ENCODE measurements around the gene TTC16. TPM values are rescaled to one million over a fixed set of nuclear protein-coding genes. Genes with fewer than 3 reads are reported as not detected.

The TTC16 gene
- total RNA-seq, 5 donors from 2014 or later (not counting 1 experiment from before 2014, with no cell fraction given) = 4.6 to 31.8 (median 6.2) TPM

GRCh38 chr9:127680226-127680625 lies 35.7 kb upstream of the TTC16 start:
- POLR2A ChIA-PET = no interaction called here
- Histone ChIP-seq H3K36me3 (ENCODE audit: control insufficient read depth in 2 of 2, extremely low read depth in 1 of 2, insufficient read depth in 1 of 2, low read length in 1 of 2) (peaks cover 0 to 3% of the 10 kb centered on the region in 2 donors), H3K9me3 (no peaks in the 10 kb centered on the region), H3K27me3 (replicated peaks in 1 of 2; ENCODE audit: control insufficient read depth in 2 of 2, extremely low read depth in 1 of 2, insufficient read depth in 2 of 2, low read length in 1 of 2) (peaks cover 0 to 6% of the 10 kb centered on the region in 2 experiments), H3K4me1 (ENCODE audit: control insufficient read depth in 1 of 2, extremely low read depth in 1 of 2, insufficient read depth in 2 of 2, low read length in 2 of 2) (no peaks in the 10 kb centered on the region), H3K4me3 (ENCODE audit: control insufficient read depth in 1 of 2, extremely low read depth in 1 of 2, low read length in 1 of 2) (no peak overlapping the region), H3K27ac (ENCODE audit: low read length) (no peak overlapping the region)
- Mint-ChIP-seq H3K4me1 (no peaks in the 10 kb centered on the region), H3K4me3 (no peak overlapping the region), H3K9me3 (no peaks in the 10 kb centered on the region), H3K36me3 (peaks cover 16% of the 10 kb centered on the region), H3K27ac (no peak overlapping the region), H3K27me3 (peaks cover 0 to 2% of the 10 kb centered on the region in 2 donors)
- WGBS (ENCODE audit: insufficient coverage) = 92% methylated on average over 11 of the region's 11 CpGs
- ATAC-seq (replicated peaks in 1 of 4) = no peak
- no peak for DNase-seq
- CTCF ChIA-PET = interaction anchor here in 1 of 2 donors (0.5 kb wide), 1 partner anchor 584 kb away, joined by 3 read pairs; no protein-coding TSS in a partner anchor

- no peak overlapping the region for H3K4me3 Mint-ChIP-seq
- CTCF ChIA-PET = interaction anchor here in 1 of 2 donors (0.5 kb wide), 1 partner anchor 583 kb away, joined by 3 read pairs; no protein-coding TSS in a partner anchor
These were observed 35.0 kb upstream of the TTC16 start for GRCh38 chr9:127680846-127681245.

DNA sequence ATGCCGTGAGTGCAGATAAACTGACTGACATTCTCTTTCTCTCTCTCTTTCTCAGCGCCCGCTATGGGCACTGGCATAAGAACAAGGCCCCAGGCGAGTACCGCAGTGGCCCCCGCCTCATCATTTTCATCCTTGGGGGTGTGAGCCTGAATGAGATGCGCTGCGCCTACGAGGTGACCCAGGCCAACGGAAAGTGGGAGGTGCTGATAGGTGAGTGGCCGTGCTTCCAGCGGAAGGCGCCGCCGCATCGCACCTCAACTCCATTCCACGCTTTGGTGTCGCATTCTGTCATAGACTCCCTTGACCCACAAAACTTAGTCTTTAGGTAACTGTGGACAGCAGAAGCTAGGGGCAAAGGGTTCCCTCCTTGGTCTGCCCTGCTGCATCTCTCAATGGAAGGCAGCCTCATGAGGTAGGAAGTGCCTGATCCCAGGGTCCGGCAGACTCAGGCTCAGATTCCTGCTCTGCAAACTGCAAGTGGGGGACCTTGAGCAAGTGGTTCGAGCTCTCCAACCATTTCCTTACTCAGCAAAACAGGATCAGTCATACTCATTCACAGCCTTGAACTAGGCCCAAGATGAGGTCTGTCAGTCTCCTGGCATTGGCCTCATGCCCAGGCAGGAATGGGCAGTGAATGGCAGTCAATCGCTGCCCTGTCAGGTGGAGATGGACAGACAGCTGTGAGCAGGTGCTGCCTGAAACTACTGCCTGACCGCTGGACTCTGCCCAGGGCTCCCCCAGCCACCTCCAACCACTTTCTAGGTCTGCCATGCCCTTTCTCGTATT lies 33.3 kb upstream of the TTC16 start:
- POLR2A ChIA-PET = no interaction called here

More at GRCh38 chr9:127680846-127681245, 35.0 kb upstream of the TTC16 start:
- H3K4me1 Mint-ChIP-seq = no peaks in the 10 kb centered on the region
- Histone ChIP-seq H3K36me3 (ENCODE audit: control insufficient read depth in 2 of 2, extremely low read depth in 1 of 2, insufficient read depth in 1 of 2, low read length in 1 of 2) (peaks cover 0 to 3% of the 10 kb centered on the region in 2 donors), H3K27me3 (replicated peaks in 1 of 2; ENCODE audit: control insufficient read depth in 2 of 2, extremely low read depth in 1 of 2, insufficient read depth in 2 of 2, low read length in 1 of 2) (peaks cover 0 to 6% of the 10 kb centered on the region in 2 experiments), H3K4me3 (ENCODE audit: control insufficient read depth in 1 of 2, extremely low read depth in 1 of 2, low read length in 1 of 2) (no peak overlapping the region), H3K9me3 (no peaks in the 10 kb centered on the region), H3K4me1 (ENCODE audit: control insufficient read depth in 1 of 2, extremely low read depth in 1 of 2, insufficient read depth in 2 of 2, low read length in 2 of 2) (no peaks in the 10 kb centered on the region), H3K27ac (ENCODE audit: low read length) (no peak overlapping the region)
- WGBS (ENCODE audit: insufficient coverage) = 77% methylated on average over 7 of the region's 9 CpGs
- H3K36me3 Mint-ChIP-seq = peaks cover 14% of the 10 kb centered on the region
- POLR2A ChIA-PET = no interaction called here
- H3K27me3 Mint-ChIP-seq = peaks cover 0 to 2% of the 10 kb centered on the region in 2 donors
- no peaks in the 10 kb centered on the region for H3K9me3 Mint-ChIP-seq
- no peak for ATAC-seq (replicated peaks in 1 of 4)
- H3K27ac Mint-ChIP-seq = no peak overlapping the region
- no peak for DNase-seq

DNA sequence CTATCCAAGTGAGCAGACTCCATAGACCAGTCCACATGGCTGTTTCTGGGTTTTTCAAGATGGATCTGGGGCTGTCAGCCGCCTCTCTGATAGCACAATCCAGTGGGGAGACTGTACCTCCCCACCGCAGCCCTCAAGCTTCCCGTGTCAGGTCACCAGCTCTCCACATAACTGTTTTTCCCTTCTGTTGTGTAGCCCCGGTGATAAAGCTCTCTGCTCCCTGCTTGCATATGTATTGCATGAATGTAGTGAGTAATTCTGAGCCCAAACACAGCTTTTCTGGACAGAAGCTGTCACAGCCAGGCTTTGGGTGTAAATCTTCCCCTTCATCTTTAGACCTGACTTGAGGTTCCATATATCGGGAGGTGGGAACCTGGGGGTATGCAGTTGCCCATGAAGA lies 32.2 kb upstream of the TTC16 start:
- no peaks in the 10 kb centered on the region for H3K4me1 ChIP-seq (ENCODE audit: control insufficient read depth in 1 of 2, extremely low read depth in 1 of 2, insufficient read depth in 2 of 2, low read length in 2 of 2)
- no CpG with 5 or more reads among the region's 5 CpGs for WGBS (ENCODE audit: insufficient coverage)
- Mint-ChIP-seq H3K27me3 (peaks cover 0 to 2% of the 10 kb centered on the region in 2 donors), H3K9me3 (no peaks in the 10 kb centered on the region), H3K36me3 (peaks cover 11% of the 10 kb centered on the region), H3K4me3 (no peak overlapping the region), H3K4me1 (no peaks in the 10 kb centered on the region), H3K27ac (no peak overlapping the region)
- no peak overlapping the region for H3K4me3 ChIP-seq (ENCODE audit: control insufficient read depth in 1 of 2, extremely low read depth in 1 of 2, low read length in 1 of 2)
- H3K36me3 ChIP-seq (ENCODE audit: control insufficient read depth in 2 of 2, extremely low read depth in 1 of 2, insufficient read depth in 1 of 2, low read length in 1 of 2) = no peaks in the 10 kb centered on the region
- H3K27ac ChIP-seq (ENCODE audit: low read length) = no peak overlapping the region
- DNase-seq (no peak), ATAC-seq (replicated peaks in 1 of 4) (no peak)
- no peaks in the 10 kb centered on the region for H3K9me3 ChIP-seq
- POLR2A ChIA-PET = no interaction called here
- CTCF ChIA-PET = no interaction called here
- peaks cover 0 to 2% of the 10 kb centered on the region in 2 experiments for H3K27me3 ChIP-seq (replicated peaks in 1 of 2; ENCODE audit: control insufficient read depth in 2 of 2, extremely low read depth in 1 of 2, insufficient read depth in 2 of 2, low read length in 1 of 2)

More for the DNA sequence above, 33.3 kb upstream of the TTC16 start:
- Histone ChIP-seq H3K27ac (ENCODE audit: low read length) (no peak overlapping the region), H3K36me3 (ENCODE audit: control insufficient read depth in 2 of 2, extremely low read depth in 1 of 2, insufficient read depth in 1 of 2, low read length in 1 of 2) (no peaks in the 10 kb centered on the region), H3K4me3 (ENCODE audit: control insufficient read depth in 1 of 2, extremely low read depth in 1 of 2, low read length in 1 of 2) (no peak overlapping the region), H3K4me1 (ENCODE audit: control insufficient read depth in 1 of 2, extremely low read depth in 1 of 2, insufficient read depth in 2 of 2, low read length in 2 of 2) (no peaks in the 10 kb centered on the region), H3K27me3 (replicated peaks in 1 of 2; ENCODE audit: control insufficient read depth in 2 of 2, extremely low read depth in 1 of 2, insufficient read depth in 2 of 2, low read length in 1 of 2) (peaks cover 0 to 6% of the 10 kb centered on the region in 2 experiments), H3K9me3 (no peaks in the 10 kb centered on the region)
- Mint-ChIP-seq H3K36me3 (peaks cover 11% of the 10 kb centered on the region), H3K9me3 (no peaks in the 10 kb centered on the region), H3K4me3 (no peak overlapping the region), H3K27ac (no peak overlapping the region), H3K27me3 (peaks cover 0 to 2% of the 10 kb centered on the region in 2 donors), H3K4me1 (no peaks in the 10 kb centered on the region)
- 90% methylated on average over 13 of the region's 23 CpGs for WGBS (ENCODE audit: insufficient coverage)
- ATAC-seq (replicated peaks in 1 of 4) = no peak
- CTCF ChIA-PET = no interaction called here
- no peak for DNase-seq

DNA sequence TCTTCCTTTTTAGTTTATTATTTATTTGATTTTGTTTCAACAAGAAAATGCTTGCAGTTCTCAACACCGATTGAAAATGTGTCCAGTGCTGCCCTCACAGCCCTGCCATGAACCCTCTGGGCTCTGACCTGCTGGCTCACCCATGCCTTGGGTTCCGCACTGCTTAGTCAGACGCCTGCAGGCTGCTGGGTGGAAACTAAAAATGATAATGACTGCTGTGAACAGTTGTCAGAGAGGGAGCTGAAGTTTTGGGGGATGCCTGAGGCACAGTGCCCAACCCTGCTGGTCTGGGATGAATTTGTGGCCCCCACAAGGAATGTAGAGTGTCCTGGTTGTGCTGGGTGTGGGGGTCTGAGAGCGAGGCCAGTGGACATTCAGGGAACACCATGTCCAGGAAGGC lies 31.3 kb upstream of the TTC16 start:
- Histone ChIP-seq H3K4me1 (ENCODE audit: control insufficient read depth in 1 of 2, extremely low read depth in 1 of 2, insufficient read depth in 2 of 2, low read length in 2 of 2) (no peaks in the 10 kb centered on the region), H3K27me3 (replicated peaks in 1 of 2; ENCODE audit: control insufficient read depth in 2 of 2, extremely low read depth in 1 of 2, insufficient read depth in 2 of 2, low read length in 1 of 2) (no peaks in the 10 kb centered on the region), H3K9me3 (no peaks in the 10 kb centered on the region), H3K4me3 (ENCODE audit: control insufficient read depth in 1 of 2, extremely low read depth in 1 of 2, low read length in 1 of 2) (no peak overlapping the region), H3K36me3 (ENCODE audit: control insufficient read depth in 2 of 2, extremely low read depth in 1 of 2, insufficient read depth in 1 of 2, low read length in 1 of 2) (no peaks in the 10 kb centered on the region), H3K27ac (ENCODE audit: low read length) (no peak overlapping the region)
- 80% methylated on average over 4 of the region's 4 CpGs for WGBS (ENCODE audit: insufficient coverage)
- H3K36me3 Mint-ChIP-seq = peaks cover 9% of the 10 kb centered on the region
- POLR2A ChIA-PET = no interaction called here
- H3K27ac Mint-ChIP-seq = no peak overlapping the region
- no peaks in the 10 kb centered on the region for H3K9me3 Mint-ChIP-seq
- no peak for DNase-seq
- CTCF ChIA-PET = no interaction called here
- ATAC-seq (replicated peaks in 1 of 4) = no peak
- H3K4me1 Mint-ChIP-seq = no peaks in the 10 kb centered on the region
- H3K4me3 Mint-ChIP-seq = no peak overlapping the region
- peaks cover 0 to 2% of the 10 kb centered on the region in 2 donors for H3K27me3 Mint-ChIP-seq

- Mint-ChIP-seq H3K4me3 (no peak overlapping the region), H3K27ac (no peak overlapping the region), H3K27me3 (no peaks in the 10 kb centered on the region), H3K4me1 (no peaks in the 10 kb centered on the region), H3K9me3 (no peaks in the 10 kb centered on the region), H3K36me3 (peaks cover 4% of the 10 kb centered on the region)
- WGBS (ENCODE audit: insufficient coverage) = 88% methylated on average over 3 of the region's 6 CpGs
- H3K27ac ChIP-seq (ENCODE audit: low read length) = no peak overlapping the region
- no peaks in the 10 kb centered on the region for H3K9me3 ChIP-seq
- H3K27me3 ChIP-seq (replicated peaks in 1 of 2; ENCODE audit: control insufficient read depth in 2 of 2, extremely low read depth in 1 of 2, insufficient read depth in 2 of 2, low read length in 1 of 2) = no peaks in the 10 kb centered on the region
- POLR2A ChIA-PET = interaction anchor here in 1 of 2 donors (0.5 to 0.6 kb wide), 2 partner anchors 361 to 401 kb away, joined by 3 to 5 read pairs; no protein-coding TSS in a partner anchor
- DNase-seq (no peak), ATAC-seq (replicated peaks in 1 of 4) (no peak)
- no peaks in the 10 kb centered on the region for H3K36me3 ChIP-seq (ENCODE audit: control insufficient read depth in 2 of 2, extremely low read depth in 1 of 2, insufficient read depth in 1 of 2, low read length in 1 of 2)
- H3K4me1 ChIP-seq (ENCODE audit: control insufficient read depth in 1 of 2, extremely low read depth in 1 of 2, insufficient read depth in 2 of 2, low read length in 2 of 2) = no peaks in the 10 kb centered on the region
- H3K4me3 ChIP-seq (ENCODE audit: control insufficient read depth in 1 of 2, extremely low read depth in 1 of 2, low read length in 1 of 2) = no peak overlapping the region
- CTCF ChIA-PET = no interaction called here
These were observed 29.2 kb upstream of the TTC16 start for GRCh38 chr9:127686461-127687393.
